Measurements from ENCODE around the gene HDGFL3.
"Not testable (repeated sequence)": the region's sequence is repeated elsewhere in the genome, so short reads cannot be mapped to it uniquely, and the experiment has no call there.

Gene HDGFL3

DNA sequence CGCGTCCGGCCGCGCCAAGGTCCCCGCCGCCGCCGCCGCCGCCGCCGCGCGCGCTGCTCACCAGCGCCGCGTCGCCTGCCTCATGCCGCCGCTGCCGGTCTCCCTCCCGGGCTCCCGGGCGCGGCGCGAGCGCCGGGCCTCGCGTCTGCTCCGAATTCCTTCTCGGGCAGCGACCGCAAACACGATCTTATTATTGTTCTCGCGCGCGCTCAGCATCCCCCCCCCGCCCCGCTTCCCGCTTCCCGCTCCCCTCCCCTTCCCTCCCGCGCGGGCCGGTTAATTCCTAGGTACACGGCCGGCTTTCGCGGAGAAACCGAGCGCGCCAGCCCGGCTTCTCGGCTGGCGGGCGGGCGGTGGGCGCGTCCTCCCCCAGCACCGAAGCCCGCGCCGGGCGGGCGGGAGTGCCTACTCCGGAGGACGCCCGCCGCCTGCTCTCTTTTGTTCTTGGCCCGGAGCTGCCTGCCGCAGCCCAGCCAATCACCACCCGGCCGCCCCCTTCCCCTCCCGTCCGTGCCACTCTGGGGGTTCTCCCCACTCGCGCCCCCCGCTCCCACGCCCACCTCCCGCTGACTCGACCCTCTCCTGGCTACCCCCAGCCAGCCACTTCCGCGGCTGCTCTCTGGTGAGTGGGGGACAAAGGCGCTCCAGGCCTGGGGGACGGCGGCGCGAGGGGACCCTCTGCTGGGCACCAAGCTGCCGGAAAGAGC, at the start of gene HDGFL3:
Gene HDGFL3 (minus strand): TSS at position 164 of the 707 bp plus-strand sequence. CDS start 409 bp downstream, outside the sequence.
- DNase-seq = no peak

DNA sequence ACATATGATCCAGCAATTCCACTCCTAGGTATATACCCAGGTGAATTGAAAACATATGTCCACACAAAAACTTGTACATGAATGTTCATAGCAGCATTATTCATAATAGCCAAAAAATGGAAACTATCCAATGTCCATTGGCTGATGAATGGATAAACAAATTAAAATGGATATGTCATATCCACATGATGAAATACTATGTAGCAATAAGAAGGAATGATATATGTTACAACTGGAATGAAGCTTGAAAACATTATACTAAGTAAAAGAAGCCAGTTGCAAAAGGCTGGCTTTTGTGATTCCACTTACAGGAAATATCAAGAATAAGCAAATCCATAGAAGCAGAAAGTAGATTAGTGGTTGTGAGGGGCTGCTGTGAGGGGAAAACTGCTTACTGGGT, 43.2 kb upstream of the HDGFL3 start:
- no peak for DNase-seq

DNA sequence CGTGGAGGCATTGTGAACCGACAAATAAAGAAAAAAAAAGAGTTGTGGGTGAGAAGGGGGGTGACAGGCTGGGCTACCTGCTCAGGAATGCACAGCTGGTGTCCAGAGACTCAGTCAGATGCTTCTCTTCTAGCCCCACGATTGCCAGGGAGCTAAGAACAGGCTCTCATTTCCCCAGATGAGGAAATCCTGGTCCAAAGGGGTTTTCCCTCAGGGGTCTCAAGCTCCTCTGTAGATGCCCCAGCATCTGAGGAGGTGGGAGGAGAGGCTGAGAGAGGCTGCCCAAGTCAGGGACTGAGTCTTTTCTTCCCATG, 41.4 kb upstream of the HDGFL3 start:
- DNase-seq = no peak

DNA sequence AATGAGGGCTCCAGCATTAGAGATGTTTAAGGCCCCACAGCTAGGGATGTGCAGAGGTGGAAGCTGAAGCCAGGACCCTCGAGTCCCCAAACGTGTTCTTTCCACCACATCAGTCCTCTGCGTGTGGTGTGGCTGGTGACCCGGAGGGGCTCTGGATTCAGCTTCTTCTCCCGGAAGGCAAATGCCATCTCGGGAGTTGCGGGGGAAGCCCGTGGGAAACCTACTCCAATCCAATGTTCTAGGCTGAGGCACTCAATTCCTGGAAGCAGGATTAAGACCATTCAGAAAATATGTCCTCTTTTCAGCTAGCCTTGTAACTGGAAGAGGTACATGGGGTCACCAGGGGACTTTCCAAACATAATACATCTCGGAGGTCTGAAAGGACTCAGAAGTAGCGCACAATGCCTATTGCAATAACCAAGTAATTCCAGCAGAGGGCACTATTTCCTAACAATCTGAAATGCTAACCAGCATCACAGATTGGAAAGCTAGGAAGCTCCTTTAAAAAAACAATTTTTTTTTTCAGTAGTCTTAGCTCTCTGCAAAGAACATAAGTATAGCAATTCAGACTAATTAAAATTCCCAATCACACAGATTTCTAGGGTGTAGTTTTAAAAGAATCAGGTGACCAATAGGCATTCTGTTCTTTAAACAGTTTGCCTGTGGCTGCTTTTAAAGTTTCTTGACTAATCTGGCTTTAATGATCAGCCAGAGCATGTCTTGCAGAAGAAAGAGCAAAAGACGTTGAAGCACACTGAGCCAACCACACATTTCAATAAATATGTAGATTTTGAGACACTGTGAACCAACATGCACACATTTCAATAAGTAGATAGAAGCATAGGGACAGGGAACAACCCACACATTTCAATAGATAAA, 40.8 kb upstream of the HDGFL3 start:
- no peak for DNase-seq

DNA sequence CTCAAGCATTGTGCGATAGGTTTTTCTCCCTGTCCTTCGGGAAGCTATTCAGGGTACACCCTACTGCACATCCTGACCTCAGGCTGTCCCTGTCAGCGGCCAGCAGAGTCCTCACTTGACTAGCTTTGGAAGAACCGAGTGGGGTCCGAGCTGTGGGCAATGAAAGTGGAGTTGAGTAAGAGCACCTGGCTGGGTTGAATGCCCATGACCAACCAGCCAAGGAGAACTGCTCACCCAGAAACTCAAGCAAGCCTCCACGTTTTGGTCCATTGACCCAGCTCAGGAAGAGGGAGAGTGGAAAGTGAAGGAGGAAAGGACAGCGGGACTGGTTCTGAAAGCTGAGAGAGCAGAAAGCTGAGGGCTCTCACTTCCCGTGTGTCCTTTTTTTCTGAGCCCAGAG, 36.0 kb upstream of the HDGFL3 start:
- DNase-seq = no peak

DNA sequence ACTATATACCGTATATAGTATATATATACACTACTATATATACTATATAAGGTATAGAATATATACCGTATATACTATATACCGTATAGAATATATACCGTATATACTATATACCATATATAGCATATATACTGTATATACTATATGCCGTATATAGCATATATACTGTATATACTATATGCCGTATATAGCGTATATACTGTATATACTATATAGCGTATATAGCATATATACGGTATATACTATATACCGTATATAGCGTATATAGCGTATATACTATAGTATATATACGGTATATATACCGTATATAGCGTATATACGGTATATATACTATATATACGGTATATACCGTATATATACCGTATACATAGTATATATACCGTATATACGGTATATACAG, 22.6 kb upstream of the HDGFL3 start:
- DNase-seq = no peak

DNA sequence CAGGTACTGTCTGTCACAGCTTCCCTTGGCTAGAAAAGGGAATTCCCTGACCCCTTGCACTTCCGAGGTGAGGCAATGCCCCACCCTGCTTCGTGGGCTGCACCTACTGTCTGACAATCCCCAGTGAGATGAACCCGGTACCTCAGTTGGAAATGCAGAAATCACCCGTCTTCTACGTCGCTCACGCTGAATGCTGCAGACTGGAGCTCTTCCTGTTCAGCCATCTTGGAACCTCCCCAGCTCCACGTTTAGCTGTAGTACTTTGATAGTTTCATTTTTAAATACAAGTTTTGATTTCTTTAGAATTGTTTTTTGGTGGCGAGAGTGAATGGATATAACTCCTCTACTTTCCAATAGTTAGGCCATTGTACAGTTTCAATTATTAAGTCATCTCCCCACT, 17.8 kb upstream of the HDGFL3 start:
- DNase-seq = no peak

DNA sequence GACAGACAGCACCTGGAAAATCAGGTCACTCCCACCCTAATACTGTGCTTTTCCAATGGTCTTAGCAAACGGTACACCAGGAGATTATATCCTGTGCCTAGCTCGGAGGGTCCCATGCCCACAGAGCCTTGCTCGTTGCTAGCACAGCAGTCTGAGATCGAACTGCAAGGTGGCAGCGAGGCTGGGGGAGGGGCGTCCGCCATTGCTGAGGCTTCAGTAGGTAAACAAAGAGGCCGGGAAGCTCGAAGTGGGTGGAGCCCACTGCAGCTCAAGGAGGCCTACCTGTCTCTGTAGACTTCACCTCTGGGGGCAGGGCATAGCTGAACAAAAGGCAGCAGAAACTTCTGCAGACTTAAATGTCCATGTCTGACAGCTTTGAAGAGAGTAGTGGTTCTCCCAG, 14.2 kb upstream of the HDGFL3 start:
- DNase-seq = not testable (repeated sequence)

DNA sequence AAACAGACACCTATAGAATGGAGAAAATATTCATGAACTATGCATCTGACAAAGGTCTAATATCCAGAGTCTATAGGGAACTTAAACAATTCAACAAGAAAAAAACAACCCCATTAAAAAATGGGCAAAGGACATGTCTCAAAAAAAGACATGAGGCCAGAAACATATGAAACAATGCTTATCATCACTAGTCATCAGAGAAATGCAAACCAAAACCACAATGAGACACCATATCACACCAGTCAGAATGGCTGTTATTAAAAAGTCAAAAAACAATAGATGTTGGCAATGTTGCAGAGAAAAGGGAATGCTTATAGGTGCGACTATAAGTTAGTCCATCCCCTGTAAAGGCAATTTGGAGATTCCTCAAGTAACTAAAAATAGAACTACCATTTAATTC, 11.4 kb upstream of the HDGFL3 start:
- DNase-seq = no peak

DNA sequence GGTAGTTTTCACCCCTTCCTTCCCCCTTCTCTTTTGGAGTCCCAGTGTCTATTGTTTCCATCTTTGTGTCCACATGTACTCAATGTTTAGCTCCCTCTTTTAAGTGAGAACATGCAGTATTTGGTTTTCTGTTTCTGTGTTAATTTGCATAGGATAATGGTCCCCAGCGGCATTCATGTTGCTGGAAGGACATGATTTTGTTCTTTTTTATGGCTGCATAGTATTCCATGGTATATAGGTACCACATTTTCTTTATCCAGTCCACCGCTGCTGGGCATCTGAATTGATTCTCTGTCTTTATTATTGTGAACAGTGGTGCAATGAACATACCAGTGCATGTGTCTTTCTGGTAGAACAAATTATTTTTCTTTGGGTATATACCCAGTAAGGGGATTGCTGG, 7.7 kb upstream of the HDGFL3 start:
- no peak for DNase-seq

DNA sequence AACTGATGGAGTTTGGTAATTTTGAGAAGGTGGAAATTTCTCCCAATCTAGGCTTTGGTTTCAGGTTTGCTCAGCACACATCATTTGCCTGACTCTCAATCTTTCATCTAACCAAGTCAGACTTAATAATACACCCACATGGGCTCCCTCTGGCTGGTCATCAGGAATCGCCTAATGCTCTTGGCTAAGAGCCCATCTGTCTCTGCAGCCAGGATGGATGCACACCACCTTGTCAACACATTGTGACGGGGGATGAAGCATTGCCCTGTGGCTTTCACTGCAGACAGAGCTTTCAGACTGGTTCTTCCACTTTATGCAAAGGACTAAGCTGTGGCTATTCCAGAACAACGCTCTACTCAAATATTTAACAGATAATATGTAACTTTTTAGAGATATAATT, 3.0 kb upstream of the HDGFL3 start:
- DNase-seq = peak; percentile 25

DNA sequence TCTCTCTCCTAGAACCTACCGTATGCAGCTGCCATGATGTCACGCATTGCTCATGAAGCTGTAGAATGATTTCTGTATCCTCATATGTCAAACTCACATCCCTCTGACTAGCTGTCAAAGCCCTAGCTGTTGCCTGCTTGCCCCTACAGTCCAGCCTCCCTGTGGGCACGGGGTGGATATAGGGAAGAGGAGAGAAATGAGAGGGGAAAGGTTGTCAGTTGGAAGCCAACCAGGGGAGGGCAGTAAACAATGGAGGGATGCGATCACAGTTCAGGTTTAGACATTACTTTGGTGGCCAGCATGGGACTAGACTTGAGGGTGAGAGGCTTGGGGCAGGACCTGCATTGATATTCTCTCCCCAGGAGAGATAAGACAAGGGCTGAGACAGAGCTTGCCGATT, 1.7 kb upstream of the HDGFL3 start:
- no peak for DNase-seq

DNA sequence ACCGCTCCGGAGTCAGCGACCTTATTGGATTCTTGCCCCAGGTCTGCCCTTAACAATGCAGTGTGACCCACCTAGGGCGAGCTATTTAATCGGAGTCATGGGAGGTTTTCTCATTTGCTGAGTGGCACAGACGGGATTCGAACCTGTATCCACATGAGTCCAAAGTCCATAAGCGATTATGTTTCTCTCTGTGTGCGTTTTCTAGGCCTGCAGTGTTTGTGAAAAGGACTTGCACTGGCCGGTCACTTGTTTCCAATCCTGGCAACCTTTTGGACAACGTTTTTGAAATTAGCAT, 691 bp upstream of the HDGFL3 start:
- no peak for DNase-seq

DNA sequence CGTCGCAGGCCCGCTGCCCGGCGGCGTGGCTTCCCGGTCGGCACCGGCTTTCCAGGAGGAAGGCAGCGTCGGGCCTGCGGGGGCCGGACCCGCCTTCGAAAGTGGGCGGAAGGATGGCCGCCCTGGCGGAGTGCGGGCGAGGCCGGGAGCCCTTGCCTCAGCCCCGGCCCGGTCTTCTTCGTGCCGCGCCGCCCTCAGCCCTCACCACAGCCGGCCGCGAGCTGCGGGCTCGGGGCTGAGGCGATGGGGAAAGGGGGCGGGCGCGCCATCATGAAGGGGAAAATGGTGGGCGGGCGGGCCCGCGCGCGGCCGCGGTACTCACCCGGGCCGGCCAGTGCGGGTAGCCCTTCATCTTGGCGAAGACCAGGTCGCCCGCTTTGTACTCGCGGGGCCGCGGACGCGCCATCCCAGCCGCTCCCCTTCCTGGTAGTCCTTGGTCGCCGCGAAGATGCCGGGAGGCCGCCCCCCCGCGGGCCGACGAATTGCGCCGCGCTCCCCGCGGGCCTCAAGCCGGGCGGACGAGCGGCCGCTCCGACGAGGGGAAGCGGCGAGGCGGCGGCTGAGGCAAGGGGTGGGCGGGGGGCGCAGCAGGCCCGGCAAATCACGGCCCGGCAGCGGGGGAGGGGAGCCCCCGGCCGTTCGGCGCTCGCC, 489 bp downstream of the HDGFL3 start:
- DNase-seq = no peak

DNA sequence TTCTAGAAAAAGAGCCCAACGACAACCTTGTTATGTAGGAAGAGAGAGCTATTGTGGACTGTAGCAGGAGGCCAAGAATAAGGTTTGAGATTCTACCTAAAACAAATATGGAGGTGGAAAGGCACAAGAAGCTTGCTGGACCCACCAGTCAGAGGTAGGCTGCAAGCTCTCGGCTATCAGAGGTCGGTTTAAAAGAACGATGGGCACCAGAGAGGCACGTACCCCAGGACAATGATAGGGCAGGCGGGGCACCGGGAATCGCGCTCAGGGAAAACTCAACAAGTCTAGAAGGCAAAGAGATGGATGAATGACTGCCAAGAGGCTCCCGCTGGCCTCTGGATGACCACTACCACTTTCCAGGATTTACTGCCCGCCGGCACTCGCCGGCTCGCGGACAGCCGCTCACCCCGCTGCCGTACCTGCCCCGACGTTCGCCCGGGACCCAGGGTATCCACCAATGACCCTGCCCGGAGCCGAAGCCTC, 1.1 kb downstream of the HDGFL3 start:
- no peak for DNase-seq

DNA sequence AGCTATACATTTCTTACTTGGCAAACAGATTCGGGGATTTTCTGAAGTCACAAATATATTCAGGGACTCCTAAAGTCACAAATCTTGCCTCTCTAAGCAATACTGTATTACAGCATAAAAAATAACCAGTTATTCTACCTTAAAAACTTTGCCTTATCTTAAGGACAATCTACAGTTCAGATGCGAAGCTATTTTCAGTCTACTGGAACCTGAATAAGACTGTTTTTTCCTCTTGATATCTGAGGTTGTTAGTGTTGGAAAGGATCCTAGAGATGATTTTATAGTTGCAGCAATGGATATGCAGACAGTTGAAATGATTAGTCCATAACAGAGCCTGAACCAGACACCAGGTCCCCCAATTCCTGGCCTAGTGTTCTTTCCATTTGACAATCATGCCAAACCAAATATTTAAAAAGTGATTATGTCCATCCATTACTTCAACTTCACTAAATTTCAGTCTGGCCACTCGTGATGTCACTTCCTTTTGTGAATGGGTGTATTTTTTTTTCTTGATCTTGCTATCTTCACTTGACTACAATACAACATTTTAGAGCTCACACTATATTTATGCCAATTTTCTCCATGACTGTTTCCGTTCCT, 1.8 kb downstream of the HDGFL3 start:
- peak; percentile 47 for DNase-seq

DNA sequence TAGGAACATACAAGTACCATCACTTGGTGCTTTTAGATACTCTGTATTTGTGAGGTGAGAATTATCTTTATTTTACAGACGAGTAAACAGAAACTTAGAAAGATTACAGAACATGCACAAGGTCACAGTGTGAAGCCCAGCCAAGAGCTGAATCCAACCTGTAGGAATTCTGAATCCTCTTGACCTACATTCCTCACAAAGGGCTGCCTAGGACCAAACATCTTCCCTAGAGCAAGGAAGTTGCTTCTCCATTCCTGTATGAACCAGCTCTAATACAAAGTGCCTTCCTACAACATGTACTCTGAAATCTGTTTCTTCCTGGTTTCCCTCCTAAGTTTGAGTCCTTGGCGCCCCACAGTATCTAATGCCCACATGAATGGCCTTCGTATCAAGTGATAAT, 2.9 kb downstream of the HDGFL3 start:
- no peak for DNase-seq

DNA sequence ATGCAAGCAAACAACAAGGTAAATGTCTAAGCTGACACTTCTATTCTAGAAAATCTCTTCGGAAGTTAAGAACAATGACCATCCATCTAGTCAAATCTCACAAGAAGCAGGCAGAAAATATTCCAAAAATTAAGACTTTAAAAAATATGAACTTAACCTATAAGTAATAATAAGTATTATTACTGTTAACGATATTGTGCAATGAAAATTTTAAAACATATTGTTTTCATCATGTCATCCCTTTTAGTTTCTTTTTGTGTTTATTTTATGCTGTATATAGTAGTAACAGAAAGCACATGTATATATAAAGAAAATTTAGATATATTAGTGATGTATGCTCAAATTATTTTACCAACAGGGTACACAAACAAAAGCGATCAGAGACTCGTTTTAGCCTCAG, 4.1 kb downstream of the HDGFL3 start:
- DNase-seq = no peak

DNA sequence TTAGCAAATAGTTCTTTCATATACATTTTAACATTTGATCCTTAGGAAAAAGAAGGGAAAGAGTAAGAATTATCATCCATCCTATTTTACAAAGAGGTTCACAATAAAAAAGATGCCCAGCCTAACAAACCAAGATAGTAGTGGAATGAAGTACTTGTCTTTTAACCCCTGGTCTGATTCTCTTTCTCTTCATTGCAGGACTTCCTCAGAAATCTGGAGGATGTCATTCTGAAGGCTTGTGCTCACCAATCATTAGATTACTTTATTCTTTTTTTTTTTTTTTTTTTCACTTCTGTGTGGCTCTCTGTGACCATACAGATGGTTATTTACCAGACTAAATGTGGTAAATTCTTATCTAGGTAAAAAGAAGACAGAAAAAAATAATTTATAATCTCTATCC, 7.0 kb downstream of the HDGFL3 start:
- DNase-seq = no peak

DNA sequence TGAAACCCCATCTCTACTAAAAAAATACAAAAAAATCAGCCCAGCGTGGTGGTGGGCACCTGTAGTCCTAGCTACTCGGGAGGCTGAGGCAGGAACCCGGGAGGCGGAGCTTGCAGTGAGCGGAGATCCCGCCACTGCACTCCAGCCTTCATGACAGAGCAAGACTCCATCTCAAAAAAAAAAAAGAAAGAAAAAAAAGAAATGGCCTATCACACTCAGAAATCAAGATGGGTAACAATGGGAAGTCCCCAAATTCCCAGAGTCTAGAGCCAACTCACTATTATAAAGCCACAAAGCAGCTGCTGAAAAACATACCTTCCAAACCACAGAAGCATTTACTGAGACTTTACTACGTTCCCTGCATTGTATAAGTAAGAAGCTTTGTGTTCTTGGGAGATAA, 7.5 kb downstream of the HDGFL3 start:
- no peak for DNase-seq

DNA sequence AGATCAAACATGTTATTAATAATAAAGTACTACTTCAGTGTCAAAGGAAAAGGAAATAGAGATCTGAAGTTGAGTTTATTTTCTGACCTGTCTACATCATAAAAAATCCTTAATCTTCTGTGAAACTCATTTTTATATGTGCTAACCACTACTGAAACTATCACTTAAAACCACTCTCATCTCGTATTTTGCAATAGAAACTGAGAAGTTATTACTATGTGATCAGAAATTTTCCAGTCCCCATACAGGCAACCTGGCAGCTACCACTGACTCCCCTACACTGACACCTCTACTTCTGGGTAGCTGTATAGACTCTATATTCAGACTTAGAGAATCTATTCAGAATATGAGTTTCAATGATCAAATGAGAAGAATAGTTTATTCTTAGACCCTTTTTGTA, 8.3 kb downstream of the HDGFL3 start:
- no peak for DNase-seq

DNA sequence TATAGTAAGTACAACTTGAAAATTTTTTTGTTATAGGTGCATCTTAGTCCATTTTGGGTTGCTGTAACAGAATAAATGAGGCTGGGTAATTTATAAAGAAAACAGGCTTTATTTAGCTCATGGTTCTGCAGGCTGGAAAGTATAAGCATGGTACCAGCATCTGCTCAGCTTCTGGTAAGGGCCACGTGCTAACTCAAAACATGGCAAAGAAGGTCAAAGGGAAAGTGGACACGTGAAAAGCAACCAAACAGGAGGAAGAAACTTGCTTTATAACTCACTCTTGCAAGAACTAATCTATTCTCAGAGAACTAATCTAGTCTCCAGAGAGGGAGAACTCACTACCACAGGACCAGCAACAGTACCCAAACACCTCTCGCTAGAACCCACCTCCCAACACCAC, 9.1 kb downstream of the HDGFL3 start:
- DNase-seq = no peak

DNA sequence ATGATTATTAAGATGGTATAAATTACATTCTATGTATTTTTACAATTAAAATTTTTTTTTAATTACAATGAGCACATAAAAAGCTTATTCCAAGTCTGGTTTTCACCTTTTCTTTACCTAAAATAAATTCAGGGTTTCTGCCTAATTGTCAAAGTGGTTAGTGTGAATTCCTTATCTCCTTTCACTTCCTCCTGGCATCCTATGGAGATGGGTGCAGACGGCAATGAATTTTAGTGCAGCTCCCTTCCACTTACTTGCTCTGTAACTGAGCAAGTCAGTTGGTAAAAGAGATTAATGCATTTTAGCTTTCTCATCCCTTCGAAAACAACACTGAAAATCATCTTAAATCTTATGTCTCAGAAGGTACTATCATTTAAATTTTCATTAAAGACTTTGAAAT, 13.1 kb downstream of the HDGFL3 start:
- DNase-seq = no peak

DNA sequence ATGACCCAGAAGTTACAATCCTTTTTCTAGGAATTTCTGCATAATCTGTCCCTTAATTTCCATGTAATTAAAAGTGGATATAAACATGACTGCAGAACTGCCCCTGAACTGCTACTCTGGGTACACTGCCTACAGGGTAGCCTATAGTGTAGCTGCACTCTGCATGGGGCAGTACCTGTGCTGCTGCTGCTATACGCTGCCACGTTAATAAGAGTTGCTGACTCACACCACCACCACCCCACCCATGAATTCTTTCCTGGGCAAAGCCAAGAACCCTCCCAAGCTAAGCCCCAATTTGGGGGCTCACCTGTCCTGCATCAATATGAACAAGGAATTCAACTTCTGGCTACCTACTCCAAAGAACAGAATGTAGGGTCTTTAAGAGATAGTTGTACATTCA, 13.9 kb downstream of the HDGFL3 start:
- DNase-seq = no peak
